A549 (cell line): ENCODE data around the gene HBZ. TPM values are rescaled to one million over a fixed set of nuclear protein-coding genes. Genes with fewer than 3 reads are reported as not detected.

Experiments
- ATAC-seq, 2 experiments: fragments of 200-7000 bp in 1 of 2; fragments of >200 bp in 1 of 2; cut with Nextera tagmentation in 1 of 2; cut with Tn5 transposase in 1 of 2; 3 replicates each; pipeline versions ENCODE4 v1.8.0 to v1.9.1; 2018 to 2020; ENCODE audit warnings: mild to moderate bottlenecking in 1 of 2, moderate library complexity in 1 of 2
- CTCF ChIA-PET: fragments of 300-600 bp; sonication (Branson Sonifier 250); formaldehyde crosslinking; extraction: SDS; loops from one replicate; lab custom pipeline; 2021; ENCODE audit warnings: antibody characterized with exemption, inconsistent platforms; lab: Yijun Ruan, JAX
- POLR2A ChIA-PET: fragments of 350-600 bp; formaldehyde crosslinking; extraction: SDS; loops from one replicate; lab custom pipeline; 2021; ENCODE audit warnings: antibody characterized with exemption, inconsistent platforms; lab: Yijun Ruan, JAX
- DNase-seq, 2 experiments: peaks; one replicate each; pipeline versions ENCODE4 v3.0.0 to v3.0.0-alpha.2; 2011 to 2016; ENCODE audit warnings: low read depth in 1 of 2, low spot score in 1 of 2
- FAIRE-seq: peaks from 2 replicates; lab custom pipeline; 2011; peaks lifted over from hg19 to GRCh38; lab: Jason Lieb, UNC
- H3K27ac ChIP-seq, 2 experiments: fragments of >200 bp; sonication (Bioruptor Twin); formaldehyde crosslinking; 3 replicates each; pipeline ENCODE4 v1.5.1; 2016 to 2017
- H3K4me1 ChIP-seq: fragments of >200 bp; sonication (Bioruptor Twin); formaldehyde crosslinking; 3 replicates; pipeline ENCODE4 v1.6.1; 2016
- H3K4me2 ChIP-seq: fragments of >200 bp; sonication (Bioruptor Twin); formaldehyde crosslinking; 3 replicates; pipeline ENCODE4 v1.6.1; 2016
- H3K4me3 ChIP-seq: fragments of >200 bp; sonication (Bioruptor Twin); formaldehyde crosslinking; 3 replicates; pipeline ENCODE4 v1.5.1; 2016
- H3K9me3 ChIP-seq: fragments of >200 bp; sonication (Bioruptor Twin); formaldehyde crosslinking; 3 replicates; pipeline ENCODE4 v1.6.1; 2016
- ATOH8 ChIP-seq: fragments of 250-450 bp; sonication (Bioruptor Pico); IDR thresholded peaks from 2 replicates; pipeline ENCODE4 v1.5.0; 2020; ENCODE audit warnings: low read depth, mild to moderate bottlenecking, moderate library complexity
- CBX2 ChIP-seq: fragments of 200-600 bp; sonication (generic); IDR thresholded peaks from 2 replicates; pipeline ENCODE4 v1.6.1; 2016; ENCODE audit warnings: low read depth, mild to moderate bottlenecking, borderline replicate concordance
- CBX8 ChIP-seq: fragments of 200-600 bp; sonication (generic); IDR thresholded peaks from 2 replicates; pipeline ENCODE4 v1.6.1; 2016
- EHF ChIP-seq: fragments of 250-450 bp; sonication (Bioruptor Pico); IDR thresholded peaks from 2 replicates; pipeline ENCODE4 v1.5.0; 2020; ENCODE audit warnings: mild to moderate bottlenecking
- ESRRA ChIP-seq: fragments of 150-350 bp; IDR thresholded peaks from 2 replicates; pipeline ENCODE4 v1.6.1; 2014; ENCODE audit warnings: mild to moderate bottlenecking, low read length, borderline replicate concordance
- FOSB ChIP-seq: fragments of 250-450 bp; sonication (Bioruptor Pico); IDR thresholded peaks from 2 replicates; pipeline ENCODE4 v1.5.0; 2020; ENCODE audit warnings: mild to moderate bottlenecking, moderate library complexity
- FOXS1 ChIP-seq: fragments of 250-450 bp; sonication (Bioruptor Pico); IDR thresholded peaks from 2 replicates; pipeline ENCODE4 v1.5.0; 2020; ENCODE audit warnings: mild to moderate bottlenecking, moderate library complexity
- GATA3 ChIP-seq: IDR thresholded peaks from 2 replicates; pipeline ENCODE4 v1.6.1; 2012; ENCODE audit warnings: borderline replicate concordance
- HEYL ChIP-seq: fragments of 250-450 bp; sonication (Bioruptor Pico); IDR thresholded peaks from 2 replicates; pipeline ENCODE4 v1.8.0; 2021; ENCODE audit warnings: mild to moderate bottlenecking, moderate library complexity
- HOXB5 ChIP-seq: fragments of 250-450 bp; sonication (Bioruptor Pico); IDR thresholded peaks from 2 replicates; pipeline ENCODE4 v1.5.0; 2020; ENCODE audit warnings: mild to moderate bottlenecking, moderate library complexity
- MAX ChIP-seq: IDR thresholded peaks from 2 replicates; pipeline ENCODE4 v1.6.1; 2012
- PBX3 ChIP-seq: IDR thresholded peaks from 2 replicates; pipeline ENCODE4 v1.6.1; 2012
- PHF8 ChIP-seq: fragments of 200-600 bp; sonication (generic); IDR thresholded peaks from 2 replicates; pipeline ENCODE4 v1.6.1; 2016; ENCODE audit warnings: low read depth, mild to moderate bottlenecking, antibody characterized with exemption, moderate library complexity, borderline replicate concordance
- RCOR1 ChIP-seq: fragments of 150-350 bp; IDR thresholded peaks from 2 replicates; pipeline ENCODE4 v1.6.1; 2014; ENCODE audit warnings: antibody characterized with exemption, low read length, low read depth
- RNF2 ChIP-seq: fragments of 200-600 bp; sonication (generic); IDR thresholded peaks from 2 replicates; pipeline ENCODE4 v1.6.1; 2016; ENCODE audit warnings: low read depth, mild to moderate bottlenecking, antibody characterized with exemption, moderate library complexity, borderline replicate concordance
- TFCP2L1 ChIP-seq: fragments of 250-450 bp; sonication (Bioruptor Pico); IDR thresholded peaks from 2 replicates; pipeline ENCODE4 v1.5.0; 2021; ENCODE audit warnings: mild to moderate bottlenecking
- ZNF302 ChIP-seq: fragments of 250-450 bp; sonication (Bioruptor Pico); IDR thresholded peaks from 2 replicates; pipeline ENCODE4 v1.9.0; 2021; ENCODE audit warnings: inconsistent platforms, mild to moderate bottlenecking, moderate library complexity
- ZSCAN20 ChIP-seq: fragments of 250-450 bp; sonication (Bioruptor Pico); IDR thresholded peaks from 2 replicates; pipeline ENCODE4 v1.8.0; 2022; ENCODE audit warnings: mild to moderate bottlenecking, moderate library complexity
- WGBS: methylation state at CpG from one replicate; pipeline ENCODE4 v1.1.6; 2017; ENCODE audit errors: missing lambda C conversion rate; 5-methylcytosine and 5-hydroxymethylcytosine counted together
- polyA plus RNA-seq, 4 experiments: library from polyadenylated mRNA; depleted of rRNA in 3 of 4; stranded (reverse); fragments of >200 nt; fragmentation: RNase III in 1 of 4; extraction: RNeasy Plus Mini Kit Qiagen cat#74134 plus additional on column Dnase treatment in 1 of 4; gene quantifications; 2 replicates in 3 of 4; 3 replicates in 1 of 4; pipeline ENCODE4 v1.2.3, GENCODE V29; 2011 to 2017

The HBZ gene
- polyA plus RNA-seq, 2 of the 4 experiments (the other 2 are of a cell fraction) = not detected

GRCh38 chr16:164827-165538, 12.5 kb downstream of the HBZ start:
- DNase-seq (no peak), ATAC-seq (peak in 1 of 2 experiments; percentile 51; a peak in 3 of 6 replicates)
- peaks cover 13% of the 10 kb centered on the region for H3K4me1 ChIP-seq

GRCh38 chr16:165539-166374, 13.3 kb downstream of the HBZ start, which contains the start of gene HBM:
Gene HBM, plus strand, starts transcription at chr16:165978. Its CDS starts 20 bp downstream, at chr16:165998.
- H3K9me3 ChIP-seq = no peaks in the 10 kb centered on the region
- POLR2A ChIA-PET = no interaction called here
- ATAC-seq (peak in 1 of 2 experiments; percentile 19; a peak in 3 of 6 replicates), FAIRE-seq (no peak), DNase-seq (no peak)
- peaks cover 13% of the 10 kb centered on the region for H3K4me1 ChIP-seq
- peak within 1 kb of the TSS; percentile 47 for H3K4me3 ChIP-seq
- TF ChIP-seq RNF2 = no peak
- no peak for TF ChIP-seq ATOH8 (CRISPR knock-in tag)
- no peak for TF ChIP-seq PBX3
- no peak for TF ChIP-seq PHF8
- peak; percentile 25; the same call in 1 of the 2 replicates for TF ChIP-seq MAX
- no peak for TF ChIP-seq GATA3
- WGBS = 12% methylated on average over 54 of the region's 75 CpGs
- 0 out of 6 replicates have a peak within 1 kb of the TSS, but pooled peaks of 1 of the 2 experiments have one; percentile 1 for H3K27ac ChIP-seq
- CTCF ChIA-PET = interaction anchor here (1.0 to 7.7 kb wide), 3 partner anchors 16 to 69 kb away, joined by 3 to 88 read pairs (median 4); partner anchors contain the start of gene HBQ1
- peak within 1 kb of the TSS; percentile 100 for H3K4me2 ChIP-seq

More at GRCh38 chr16:164827-165538, 12.5 kb downstream of the HBZ start:
- H3K4me2 ChIP-seq = peak overlapping the region; percentile 100
- POLR2A ChIA-PET = no interaction called here
- no peaks in the 10 kb centered on the region for H3K9me3 ChIP-seq
- no peak for FAIRE-seq
- H3K4me3 ChIP-seq = peak overlapping the region; percentile 47
- 0% methylated on average over 6 of the region's 77 CpGs for WGBS
- TF ChIP-seq FOSB (CRISPR knock-in tag) = no peak
- TF ChIP-seq CBX2 = no peak
- no peak for TF ChIP-seq FOXS1 (CRISPR knock-in tag)
- no peak for TF ChIP-seq CBX8
- no peak for TF ChIP-seq HOXB5 (CRISPR knock-in tag)
- TF ChIP-seq ZSCAN20 (CRISPR knock-in tag) = no peak
- no peak for TF ChIP-seq HEYL
- no peak for TF ChIP-seq ZNF302 (CRISPR knock-in tag)
- no peak for TF ChIP-seq TFCP2L1
- no peak for TF ChIP-seq ESRRA
- no peak for TF ChIP-seq RCOR1
- no peak for TF ChIP-seq EHF
- TF ChIP-seq, all 56 proteins: peak for 0
- CTCF ChIA-PET = interaction anchor here (1.0 to 7.7 kb wide), 2 partner anchors 17 to 48 kb away, joined by 3 to 88 read pairs; partner anchors contain the start of gene HBQ1
- 0 out of 6 replicates have a peak overlapping the region, but pooled peaks of 1 of the 2 experiments have one; percentile 1 for H3K27ac ChIP-seq
